GM12864 (cell line): ENCODE results near the gene DNTT.

Experiments
- DNase-seq: peaks from one replicate; pipeline ENCODE4 v3.0.0-alpha.2; 2011; ENCODE audit warnings: low read depth
- H3K4me3 ChIP-seq: 2 replicates; pipeline ENCODE4 v1.5.1; 2011; ENCODE audit warnings: mild to moderate bottlenecking, low read depth, low read length, control low read depth
- TF ChIP-seq, protein P1 (sequence below): IDR thresholded peaks from 2 replicates; pipeline ENCODE4 v1.5.1; 2011; ENCODE audit warnings: low read depth, mild to moderate bottlenecking, moderate library complexity, low read length, control low read depth, inconsistent platforms; ENCODE audit errors: missing control alignments

DNTT gene

GRCh38 chr10:96309628-96310320 is 5.5 kb downstream of the DNTT start:
- TF ChIP-seq, protein P1, sequence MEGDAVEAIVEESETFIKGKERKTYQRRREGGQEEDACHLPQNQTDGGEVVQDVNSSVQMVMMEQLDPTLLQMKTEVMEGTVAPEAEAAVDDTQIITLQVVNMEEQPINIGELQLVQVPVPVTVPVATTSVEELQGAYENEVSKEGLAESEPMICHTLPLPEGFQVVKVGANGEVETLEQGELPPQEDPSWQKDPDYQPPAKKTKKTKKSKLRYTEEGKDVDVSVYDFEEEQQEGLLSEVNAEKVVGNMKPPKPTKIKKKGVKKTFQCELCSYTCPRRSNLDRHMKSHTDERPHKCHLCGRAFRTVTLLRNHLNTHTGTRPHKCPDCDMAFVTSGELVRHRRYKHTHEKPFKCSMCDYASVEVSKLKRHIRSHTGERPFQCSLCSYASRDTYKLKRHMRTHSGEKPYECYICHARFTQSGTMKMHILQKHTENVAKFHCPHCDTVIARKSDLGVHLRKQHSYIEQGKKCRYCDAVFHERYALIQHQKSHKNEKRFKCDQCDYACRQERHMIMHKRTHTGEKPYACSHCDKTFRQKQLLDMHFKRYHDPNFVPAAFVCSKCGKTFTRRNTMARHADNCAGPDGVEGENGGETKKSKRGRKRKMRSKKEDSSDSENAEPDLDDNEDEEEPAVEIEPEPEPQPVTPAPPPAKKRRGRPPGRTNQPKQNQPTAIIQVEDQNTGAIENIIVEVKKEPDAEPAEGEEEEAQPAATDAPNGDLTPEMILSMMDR = no peak
- H3K4me3 ChIP-seq = no peak overlapping the region
- no peak for DNase-seq

DNA sequence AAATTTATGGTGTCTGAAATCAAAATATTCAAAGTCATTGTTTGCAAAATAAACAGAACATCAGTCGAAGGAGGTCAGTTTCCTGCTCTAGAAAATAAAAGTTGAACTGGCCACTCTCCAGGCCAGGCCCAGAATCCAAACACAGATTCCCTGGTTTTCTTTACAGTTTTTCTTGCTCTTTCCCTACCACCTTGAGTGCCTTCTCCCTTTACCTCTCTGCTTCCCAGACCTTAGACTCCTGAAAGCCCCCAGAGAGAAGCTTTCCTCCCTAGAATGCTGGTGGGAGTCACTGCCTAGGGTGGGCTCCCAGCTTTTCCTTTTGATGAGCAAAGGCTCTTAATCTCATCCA is 6.1 kb downstream of the DNTT start:
- DNase-seq = no peak
- no peak overlapping the region for H3K4me3 ChIP-seq
- TF ChIP-seq, protein P1 = no peak

- no peak overlapping the region for H3K4me3 ChIP-seq
- TF ChIP-seq, protein P1 = no peak
- no peak for DNase-seq
These were observed 7.0 kb downstream of the DNTT start for GRCh38 chr10:96311180-96311715.

DNA sequence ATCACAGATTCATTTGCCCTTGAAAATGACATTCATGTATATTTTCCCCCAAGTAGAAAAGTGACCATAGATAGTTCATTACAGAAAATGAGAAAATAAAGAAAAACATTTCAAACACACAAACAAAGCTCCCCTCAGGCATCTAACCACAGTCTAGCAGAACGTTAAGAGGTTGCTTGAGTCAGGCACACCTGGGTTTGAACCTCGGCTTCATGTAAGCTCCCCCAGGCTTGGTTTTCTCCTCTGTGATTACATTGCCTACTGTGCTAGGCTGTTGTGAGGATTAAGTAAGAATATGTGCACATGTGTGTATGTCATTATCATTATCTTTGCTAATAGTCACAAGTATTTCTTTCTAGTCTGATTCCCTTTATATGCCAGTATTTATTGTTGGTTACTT is 9.1 kb downstream of the DNTT start:
- no peak overlapping the region for H3K4me3 ChIP-seq
- no peak for DNase-seq
- TF ChIP-seq, protein P1 = no peak

DNA sequence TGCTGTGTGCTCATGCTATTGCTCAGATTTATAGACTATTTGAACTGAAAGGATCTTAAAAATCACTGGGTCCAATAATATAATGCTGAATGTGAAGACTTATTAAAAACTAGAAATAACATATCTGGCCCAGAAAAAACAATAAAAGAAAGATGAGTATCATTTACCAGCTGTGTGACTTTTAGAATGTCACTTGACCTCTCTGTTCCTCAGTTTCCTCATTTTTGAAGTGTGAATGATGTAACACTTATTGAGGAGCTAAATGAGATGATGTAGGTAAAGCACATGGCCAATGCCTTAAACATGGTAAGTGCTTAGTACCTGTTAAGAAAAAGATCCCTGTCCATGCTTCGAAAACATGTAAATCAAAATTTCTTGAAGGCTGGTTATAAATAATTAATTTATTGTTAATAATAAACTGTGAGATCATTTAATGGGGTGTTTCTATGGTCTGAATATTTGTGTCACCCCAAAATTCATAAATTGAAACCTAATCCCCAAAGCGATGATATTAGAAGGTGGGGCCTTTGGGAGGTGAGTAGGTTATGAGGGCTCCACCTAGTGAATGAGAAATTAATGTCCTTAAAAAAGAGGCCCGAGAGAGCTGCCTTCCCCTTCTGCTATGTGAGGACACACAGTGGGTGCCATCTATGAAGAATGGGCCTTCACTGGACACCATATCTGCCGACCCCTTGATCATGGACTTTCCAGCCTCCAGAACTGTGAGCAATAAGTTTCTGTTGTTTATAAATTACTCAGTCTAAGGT is 13.0 kb downstream of the DNTT start:
- no peak for DNase-seq
- TF ChIP-seq, protein P1 = peak; percentile 18
- H3K4me3 ChIP-seq = no peak overlapping the region

GRCh38 chr10:96319754-96320474 is 15.7 kb downstream of the DNTT start:
- H3K4me3 ChIP-seq = no peak overlapping the region
- TF ChIP-seq, protein P1 = no peak
- DNase-seq = no peak
